GM23338 (cell line): ENCODE measurements around the gene SLC37A1. TPM values are rescaled to one million over a fixed set of nuclear protein-coding genes. Genes with fewer than 3 reads are reported as not detected.

Source experiments
- ATAC-seq: fragments of 200-7000 bp; cut with Tn5 transposase; 3 replicates; pipeline ENCODE4 v1.9.1; 2020
- DNase-seq: peaks from one replicate; pipeline ENCODE4 v3.0.0-alpha.2; 2015; ENCODE audit warnings: low spot score
- H2AFZ ChIP-seq: fragments of 200-600 bp; sonication (generic); 2 replicates; pipeline ENCODE4 v1.8.0; 2016; ENCODE audit warnings: antibody characterized with exemption, mild to moderate bottlenecking, moderate library complexity
- H3F3A ChIP-seq: fragments of 200-600 bp; sonication (generic); replicated peaks from 2 replicates; pipeline ENCODE4 v1.8.0; 2017; ENCODE audit warnings: antibody characterized with exemption, mixed run types, low read depth
- H3K27ac ChIP-seq: fragments of 200-600 bp; sonication (generic); 2 replicates; pipeline ENCODE4 v1.6.1; 2016; ENCODE audit warnings: low read depth
- H3K27me3 ChIP-seq: fragments of 200-600 bp; sonication (generic); 2 replicates; pipeline ENCODE4 v1.8.0; 2016; ENCODE audit warnings: mild to moderate bottlenecking, mixed run types, moderate library complexity; ENCODE audit not compliant: insufficient read depth
- H3K36me3 ChIP-seq: fragments of 200-600 bp; sonication (generic); 2 replicates; pipeline ENCODE4 v1.8.0; 2016; ENCODE audit warnings: mild to moderate bottlenecking; ENCODE audit not compliant: insufficient read depth
- H3K4me1 ChIP-seq: fragments of 200-600 bp; sonication (generic); 2 replicates; pipeline ENCODE4 v1.8.0; 2016; ENCODE audit warnings: mild to moderate bottlenecking, moderate library complexity; ENCODE audit not compliant: insufficient read depth
- H3K4me2 ChIP-seq: fragments of 200-600 bp; sonication (generic); 2 replicates; pipeline ENCODE4 v1.7.1; 2017; ENCODE audit warnings: mixed run types
- H3K4me3 ChIP-seq: fragments of 200-600 bp; sonication (generic); 2 replicates; pipeline ENCODE4 v1.6.1; 2016; ENCODE audit warnings: mixed run types
- H3K79me2 ChIP-seq: fragments of 200-600 bp; sonication (generic); replicated peaks from 2 replicates; pipeline ENCODE4 v1.8.0; 2017; ENCODE audit warnings: mild to moderate bottlenecking; ENCODE audit not compliant: insufficient read depth
- H3K9me2 ChIP-seq: fragments of 200-600 bp; sonication (generic); 2 replicates; pipeline ENCODE4 v1.8.0; 2017; ENCODE audit not compliant: insufficient read depth
- H4K20me1 ChIP-seq: fragments of 200-600 bp; sonication (generic); replicated peaks from 2 replicates; pipeline ENCODE4 v1.8.0; 2017; ENCODE audit warnings: mild to moderate bottlenecking; ENCODE audit not compliant: insufficient read depth
- H3K27ac Mint-ChIP-seq: 2 replicates; pipeline ENCODE4 v1.8.0; 2020; ENCODE audit warnings: inconsistent platforms, mild to moderate bottlenecking, moderate library complexity, mixed read lengths
- H3K27me3 Mint-ChIP-seq: 3 replicates; pipeline ENCODE4 v1.8.0; 2022; ENCODE audit warnings: low read depth, mild to moderate bottlenecking, moderate library complexity, mixed read lengths, inconsistent platforms; ENCODE audit not compliant: insufficient read depth, poor library complexity
- H3K36me3 Mint-ChIP-seq: 3 replicates; pipeline ENCODE4 v1.8.0; 2021; ENCODE audit warnings: low read depth, mild to moderate bottlenecking, inconsistent platforms, moderate library complexity, mixed read lengths
- H3K4me1 Mint-ChIP-seq: 3 replicates; pipeline ENCODE4 v1.8.0; 2020; ENCODE audit warnings: mild to moderate bottlenecking, inconsistent platforms, mixed read lengths
- H3K4me3 Mint-ChIP-seq: 3 replicates; pipeline ENCODE4 v1.8.0; 2021; ENCODE audit warnings: moderate library complexity, mild to moderate bottlenecking, inconsistent platforms, mixed read lengths
- H3K9me3 Mint-ChIP-seq: 3 replicates; pipeline ENCODE4 v1.8.0; 2020; ENCODE audit warnings: moderate library complexity, mild to moderate bottlenecking, inconsistent platforms, mixed read lengths
- CREB1 ChIP-seq: fragments of 250-450 bp; sonication (Bioruptor Pico); IDR thresholded peaks from 2 replicates; pipeline ENCODE4 v1.5.0; 2020; ENCODE audit warnings: low read depth, mild to moderate bottlenecking, moderate library complexity
- CTCF ChIP-seq, 2 experiments: fragments of 200-600 bp in 1 of 2; sonication (generic) in 1 of 2; conservative IDR thresholded peaks; 2 replicates each; pipeline versions ENCODE4 v1.5.1 to v1.6.1; 2016 to 2017; ENCODE audit warnings: antibody characterized with exemption in 2 of 2, low read depth in 2 of 2, mild to moderate bottlenecking in 2 of 2, moderate library complexity in 1 of 2
- EZH2 ChIP-seq: fragments of 200-600 bp; sonication (generic); IDR thresholded peaks from one replicate; pipeline ENCODE4 v1.8.0; 2017; ENCODE audit warnings: antibody characterized with exemption, mild to moderate bottlenecking, low read depth; ENCODE audit not compliant: unreplicated experiment
- EZH2phosphoT487 ChIP-seq: fragments of 200-600 bp; sonication (generic); IDR thresholded peaks from one replicate; pipeline ENCODE4 v1.8.1; 2018; ENCODE audit warnings: antibody characterized with exemption; ENCODE audit not compliant: unreplicated experiment
- JUNB ChIP-seq: IDR thresholded peaks from one replicate; pipeline ENCODE4 v1.6.1; 2016; ENCODE audit warnings: antibody characterized with exemption; ENCODE audit not compliant: unreplicated experiment
- POLR2AphosphoS5 ChIP-seq: IDR thresholded peaks from 2 replicates; pipeline ENCODE4 v1.6.1; 2016; ENCODE audit warnings: antibody characterized with exemption, low read depth
- REST ChIP-seq: IDR thresholded peaks from one replicate; pipeline ENCODE4 v1.6.1; 2018; ENCODE audit warnings: antibody characterized with exemption; ENCODE audit not compliant: unreplicated experiment
- STAT1 ChIP-seq: IDR thresholded peaks from one replicate; pipeline ENCODE4 v1.6.1; 2016; ENCODE audit warnings: antibody characterized with exemption; ENCODE audit not compliant: unreplicated experiment
- ZNF114 ChIP-seq: fragments of 250-450 bp; sonication (Bioruptor Pico); IDR thresholded peaks from 2 replicates; pipeline ENCODE4 v1.5.0; 2020; ENCODE audit warnings: mild to moderate bottlenecking, moderate library complexity
- ZNF331 ChIP-seq: fragments of 250-450 bp; sonication (Bioruptor Pico); IDR thresholded peaks from 2 replicates; pipeline ENCODE4 v1.5.0; 2020; ENCODE audit warnings: low read depth, mild to moderate bottlenecking, moderate library complexity
- polyA plus RNA-seq: library from polyadenylated mRNA; unstranded; fragments of >200 nt; fragmentation: Nextera tagmentation; extraction: Ambion mirVana; gene quantifications from 2 replicates; pipeline ENCODE4 v1.2.1, GENCODE V29; 2016
- total RNA-seq: library from RNA; depleted of rRNA; stranded (reverse); fragments of >200 nt; shearing (Covaris generic); gene quantifications from 2 replicates; pipeline ENCODE4 v1.2.3, GENCODE V29; 2014
- TF ChIP-seq, protein P1 (sequence below): IDR thresholded peaks from 2 replicates; pipeline ENCODE4 v1.6.1; 2016; ENCODE audit warnings: antibody characterized with exemption

The SLC37A1 gene
- total and polyA plus RNA-seq, 2 experiments from 2014 or later, result 14.0 to 30.3 TPM

DNA sequence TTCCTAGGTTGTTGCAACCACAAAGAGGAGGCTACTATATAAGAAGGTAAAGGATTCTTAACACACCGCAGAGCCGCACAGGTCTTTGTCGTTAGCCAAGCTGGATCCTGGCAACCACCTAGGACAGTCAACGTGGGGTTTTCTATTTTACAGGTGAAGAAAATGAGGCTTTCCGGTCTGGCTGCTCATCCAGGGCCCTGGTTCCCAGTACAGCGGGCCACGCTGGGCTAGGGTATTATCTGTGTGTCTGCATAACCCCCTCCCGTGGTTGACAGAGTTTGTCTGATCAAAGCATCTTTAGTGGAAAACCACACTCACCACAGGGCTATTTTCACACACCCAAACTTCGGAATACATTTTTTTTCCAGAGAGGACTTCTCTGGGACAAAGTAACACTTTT lies 100.7 kb downstream of the SLC37A1 start (continued):
- no peak for TF ChIP-seq REST
- TF ChIP-seq, protein P1, sequence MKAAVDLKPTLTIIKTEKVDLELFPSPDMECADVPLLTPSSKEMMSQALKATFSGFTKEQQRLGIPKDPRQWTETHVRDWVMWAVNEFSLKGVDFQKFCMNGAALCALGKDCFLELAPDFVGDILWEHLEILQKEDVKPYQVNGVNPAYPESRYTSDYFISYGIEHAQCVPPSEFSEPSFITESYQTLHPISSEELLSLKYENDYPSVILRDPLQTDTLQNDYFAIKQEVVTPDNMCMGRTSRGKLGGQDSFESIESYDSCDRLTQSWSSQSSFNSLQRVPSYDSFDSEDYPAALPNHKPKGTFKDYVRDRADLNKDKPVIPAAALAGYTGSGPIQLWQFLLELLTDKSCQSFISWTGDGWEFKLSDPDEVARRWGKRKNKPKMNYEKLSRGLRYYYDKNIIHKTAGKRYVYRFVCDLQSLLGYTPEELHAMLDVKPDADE, result no peak
- no peak for TF ChIP-seq ZNF331
- no peak for TF ChIP-seq CREB1
- no peak for TF ChIP-seq STAT1
- no peak for TF ChIP-seq CTCF (conservative IDR thresholded peaks at IDR 0.05; ENCODE audit: low read depth in 2 of 2)

DNA sequence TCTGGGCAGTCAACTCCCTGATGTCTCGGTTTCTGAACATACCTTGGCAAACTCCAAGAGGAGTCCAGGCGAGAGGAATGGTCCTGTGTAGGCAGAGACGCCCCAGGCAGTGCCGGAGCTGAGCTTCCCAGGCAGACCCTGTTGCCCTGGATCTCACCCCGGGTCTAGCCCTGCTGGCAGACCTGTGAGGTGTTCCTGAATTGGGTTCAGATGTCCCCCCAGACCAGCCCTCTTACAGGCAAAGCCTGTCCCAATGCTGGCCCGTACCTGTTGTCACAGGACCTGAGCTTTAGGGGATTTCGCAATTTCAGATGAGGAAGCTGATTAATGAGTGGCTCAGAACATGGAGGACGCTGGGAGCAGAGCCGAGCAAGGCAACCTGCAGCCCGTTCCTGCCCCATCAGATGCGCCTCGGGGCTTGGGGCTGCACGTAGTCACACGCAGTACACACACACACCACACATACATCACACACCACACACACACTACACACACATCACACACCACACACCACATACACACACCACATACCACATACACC lies 101.2 kb downstream of the SLC37A1 start:
- H3K9me3 Mint-ChIP-seq, result peaks cover 9% of the 10 kb centered on the region; the same call in 2 of the 3 replicates
- 0 out of 2 replicates have a peak overlapping the region, but pooled peaks have one; percentile 4 for H2AFZ ChIP-seq
- TF ChIP-seq EZH2phosphoT487 (no peak), REST (no peak), CTCF (conservative IDR thresholded peaks at IDR 0.05; ENCODE audit: low read depth in 2 of 2) (no peak), JUNB (no peak), POLR2AphosphoS5 (no peak), EZH2 (no peak), ZNF114 (CRISPR knock-in tag) (no peak)

More for the DNA sequence above, 101.2 kb downstream of the SLC37A1 start:
- H3K36me3 Mint-ChIP-seq, result no peaks in the 10 kb centered on the region
- Histone ChIP-seq H3K27me3 (no peaks in the 10 kb centered on the region), H3F3A (0 out of 2 replicates have a peak, but pooled peaks cover 3% of the 10 kb centered on the region), H3K79me2 (no peaks in the 10 kb centered on the region), H3K4me1 (no peaks in the 10 kb centered on the region), H3K27ac (no peak overlapping the region), H3K4me3 (no peak overlapping the region), H4K20me1 (no peaks in the 10 kb centered on the region), H3K9me2 (0 out of 2 replicates have a peak, but pooled peaks cover under 1% of the 10 kb centered on the region), H3K36me3 (no peaks in the 10 kb centered on the region), H3K4me2 (no peak overlapping the region)
- peaks cover 6% of the 10 kb centered on the region for H3K27me3 Mint-ChIP-seq
- no peaks in the 10 kb centered on the region for H3K4me1 Mint-ChIP-seq
- H3K4me3 Mint-ChIP-seq, result no peak overlapping the region
- ATAC-seq (peak; percentile 74), DNase-seq (peak; percentile 54)
- no peak overlapping the region for H3K27ac Mint-ChIP-seq
